GM12801 (cell line): ENCODE measurements around the gene ARFGEF2.

Experiments used
- TF ChIP-seq, protein P1 (sequence below): IDR thresholded peaks from one replicate; pipeline ENCODE4 v1.5.1; 2011; ENCODE audit warnings: control low read depth; ENCODE audit not compliant: insufficient read length; ENCODE audit errors: extremely low read depth

ARFGEF2 gene

DNA sequence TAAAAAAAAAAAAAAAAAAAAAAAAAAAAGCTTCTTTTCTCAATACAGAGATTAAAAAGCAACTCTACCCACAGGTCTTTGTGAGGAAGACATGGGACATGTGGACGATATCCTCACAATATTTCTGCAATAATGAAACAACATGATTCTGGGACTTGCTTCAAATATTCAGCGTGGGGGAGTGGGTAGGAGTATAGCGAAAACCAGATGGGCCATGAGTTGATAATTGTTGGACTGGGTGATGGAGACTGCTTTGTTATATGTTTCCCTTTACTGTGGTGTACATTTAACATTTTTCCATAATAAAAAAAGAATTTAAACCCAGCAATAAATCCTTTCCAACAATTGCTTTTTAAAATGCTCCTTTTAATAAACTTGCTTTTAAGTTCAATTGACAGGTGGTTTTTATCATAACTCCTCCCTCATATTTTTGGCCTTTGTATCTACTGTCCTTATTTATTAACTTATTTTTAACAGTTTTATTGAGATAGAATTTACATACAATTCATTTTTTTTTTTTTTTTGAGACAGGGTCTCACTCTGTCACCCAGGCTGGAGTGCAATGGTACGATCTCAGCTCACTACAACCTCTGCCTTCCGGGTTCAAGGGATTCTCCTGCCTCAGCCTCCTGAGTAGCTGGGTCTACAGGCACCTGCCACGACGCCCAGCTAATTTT, 40.4 kb upstream of the ARFGEF2 start:
- TF ChIP-seq, protein P1, sequence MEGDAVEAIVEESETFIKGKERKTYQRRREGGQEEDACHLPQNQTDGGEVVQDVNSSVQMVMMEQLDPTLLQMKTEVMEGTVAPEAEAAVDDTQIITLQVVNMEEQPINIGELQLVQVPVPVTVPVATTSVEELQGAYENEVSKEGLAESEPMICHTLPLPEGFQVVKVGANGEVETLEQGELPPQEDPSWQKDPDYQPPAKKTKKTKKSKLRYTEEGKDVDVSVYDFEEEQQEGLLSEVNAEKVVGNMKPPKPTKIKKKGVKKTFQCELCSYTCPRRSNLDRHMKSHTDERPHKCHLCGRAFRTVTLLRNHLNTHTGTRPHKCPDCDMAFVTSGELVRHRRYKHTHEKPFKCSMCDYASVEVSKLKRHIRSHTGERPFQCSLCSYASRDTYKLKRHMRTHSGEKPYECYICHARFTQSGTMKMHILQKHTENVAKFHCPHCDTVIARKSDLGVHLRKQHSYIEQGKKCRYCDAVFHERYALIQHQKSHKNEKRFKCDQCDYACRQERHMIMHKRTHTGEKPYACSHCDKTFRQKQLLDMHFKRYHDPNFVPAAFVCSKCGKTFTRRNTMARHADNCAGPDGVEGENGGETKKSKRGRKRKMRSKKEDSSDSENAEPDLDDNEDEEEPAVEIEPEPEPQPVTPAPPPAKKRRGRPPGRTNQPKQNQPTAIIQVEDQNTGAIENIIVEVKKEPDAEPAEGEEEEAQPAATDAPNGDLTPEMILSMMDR: no peak

DNA sequence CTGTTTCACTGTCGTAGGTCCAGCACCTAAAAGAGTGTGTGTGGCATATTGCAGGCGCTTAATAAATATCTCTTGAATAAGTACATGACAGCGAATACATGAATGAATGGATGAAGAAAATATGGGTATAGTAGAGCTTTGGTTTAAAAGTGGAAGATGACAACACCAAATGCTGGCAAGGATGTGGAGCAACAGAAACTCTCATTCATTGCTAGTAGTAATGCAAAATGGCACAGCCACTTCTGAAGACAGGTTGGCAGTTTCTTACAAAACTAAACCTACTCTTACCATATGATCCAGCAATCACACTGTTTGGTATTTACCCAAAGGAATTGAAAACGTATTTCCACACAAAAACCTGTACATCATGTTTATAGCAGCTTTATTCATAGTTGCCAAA, 36.3 kb upstream of the ARFGEF2 start:
- TF ChIP-seq, protein P1: no peak

DNA sequence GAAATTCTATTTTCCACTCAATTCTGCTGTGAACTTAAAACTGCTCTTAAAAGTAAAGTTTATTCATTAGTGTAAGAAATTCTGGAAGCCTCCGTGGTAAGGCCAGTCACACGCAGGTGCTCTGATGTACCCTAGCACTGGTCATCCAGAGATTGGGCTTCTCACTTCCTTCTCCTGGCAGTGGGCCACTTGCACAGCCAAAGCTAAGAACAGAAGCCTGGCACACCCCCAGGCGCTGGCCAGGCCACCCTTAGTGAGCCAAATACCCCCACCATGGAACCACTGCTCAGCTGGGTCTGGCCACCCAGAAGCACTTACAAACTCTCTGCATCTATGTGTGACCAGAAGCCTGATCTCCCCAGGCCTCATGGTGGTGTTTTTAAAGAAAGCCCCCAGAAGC, 35.3 kb upstream of the ARFGEF2 start:
- TF ChIP-seq, protein P1: no peak

DNA sequence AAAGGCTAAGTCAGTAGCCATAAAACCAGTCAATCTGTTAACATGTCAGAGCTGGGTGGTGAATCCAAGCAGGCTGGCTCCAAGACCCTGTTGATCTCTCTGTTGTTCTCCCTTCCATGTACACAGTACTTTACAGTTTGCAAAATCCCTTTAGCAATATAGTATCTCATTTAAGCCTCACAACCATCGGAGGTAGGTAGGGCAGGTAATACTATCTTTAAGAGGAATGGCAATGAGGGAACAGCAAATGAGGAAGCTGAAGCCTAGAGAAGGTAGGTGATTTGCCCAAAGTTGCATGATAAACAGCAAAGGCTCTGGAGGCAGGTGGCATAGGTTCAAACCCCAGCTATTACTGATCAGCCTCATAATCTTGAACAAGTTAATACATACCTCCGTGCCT, 34.7 kb upstream of the ARFGEF2 start:
- TF ChIP-seq, protein P1: no peak

DNA sequence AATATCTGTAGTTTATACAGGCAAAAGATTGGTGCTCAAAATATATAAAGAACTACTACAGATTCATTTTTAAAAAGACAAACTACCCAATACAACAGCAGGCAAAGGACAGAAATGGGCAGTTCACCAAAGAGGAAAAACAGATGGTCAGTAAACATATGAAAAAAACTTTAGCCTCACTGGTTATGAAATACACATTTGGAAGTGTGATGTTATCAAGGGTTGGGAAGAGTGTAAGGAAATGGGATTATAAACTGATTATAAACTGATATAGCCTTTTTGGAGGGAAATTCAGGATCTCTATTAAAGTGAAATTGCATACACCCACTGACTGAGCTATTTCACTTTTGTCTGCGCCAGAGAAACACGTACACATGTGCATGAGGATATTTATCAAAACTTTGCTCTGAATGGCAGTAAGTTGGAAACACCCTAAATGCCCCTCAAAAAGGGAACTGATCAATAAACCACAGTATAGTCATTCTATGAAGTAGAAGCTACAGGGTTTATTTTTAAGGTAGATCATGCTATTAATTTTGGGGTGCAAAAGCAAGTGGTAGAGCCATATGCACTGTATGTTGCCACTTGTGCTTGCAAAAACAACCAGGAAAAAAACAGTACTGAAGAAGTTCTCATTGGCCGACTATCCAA, 32.2 kb upstream of the ARFGEF2 start:
- TF ChIP-seq, protein P1: no peak

DNA sequence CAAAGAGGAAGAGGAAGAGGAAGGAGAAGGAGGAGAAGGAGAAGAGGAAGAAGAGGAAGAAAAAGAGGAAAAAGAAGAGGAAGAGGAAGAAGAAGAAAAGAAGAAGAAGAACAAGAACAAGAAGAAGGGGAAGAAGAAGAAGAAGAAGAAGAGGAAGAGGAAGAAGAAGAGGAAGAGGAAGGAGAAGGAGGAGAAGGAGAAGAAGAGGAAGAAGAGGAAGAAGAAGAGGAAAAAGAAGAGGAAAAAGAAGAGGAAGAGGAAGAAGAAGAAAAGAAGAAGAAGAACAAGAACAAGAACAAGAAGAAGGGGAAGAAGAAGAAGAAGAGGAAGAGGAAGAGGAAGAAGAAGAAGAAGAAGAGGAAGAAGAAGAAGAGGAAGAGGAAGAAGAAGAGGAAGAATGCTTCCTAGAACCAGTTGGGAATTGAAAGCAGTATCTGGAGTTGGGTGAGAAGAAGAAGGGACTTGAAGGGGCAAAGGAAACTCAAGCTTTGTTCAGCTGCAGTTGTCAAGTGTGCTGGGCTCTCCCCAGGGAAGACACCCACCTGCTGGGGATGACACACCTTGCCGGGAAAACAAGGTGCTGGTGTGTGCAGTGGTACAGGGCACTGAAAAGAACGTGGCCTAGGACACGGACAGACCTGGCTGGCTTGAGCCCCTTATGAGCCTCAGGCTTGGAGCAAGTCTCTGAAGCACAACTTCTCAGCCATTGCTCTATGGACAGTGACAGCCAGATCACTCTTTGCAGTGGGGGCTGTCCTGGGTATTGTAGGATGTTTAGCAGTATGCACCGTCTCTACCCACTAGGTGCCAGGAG, 30.1 kb upstream of the ARFGEF2 start:
- TF ChIP-seq, protein P1: no peak

DNA sequence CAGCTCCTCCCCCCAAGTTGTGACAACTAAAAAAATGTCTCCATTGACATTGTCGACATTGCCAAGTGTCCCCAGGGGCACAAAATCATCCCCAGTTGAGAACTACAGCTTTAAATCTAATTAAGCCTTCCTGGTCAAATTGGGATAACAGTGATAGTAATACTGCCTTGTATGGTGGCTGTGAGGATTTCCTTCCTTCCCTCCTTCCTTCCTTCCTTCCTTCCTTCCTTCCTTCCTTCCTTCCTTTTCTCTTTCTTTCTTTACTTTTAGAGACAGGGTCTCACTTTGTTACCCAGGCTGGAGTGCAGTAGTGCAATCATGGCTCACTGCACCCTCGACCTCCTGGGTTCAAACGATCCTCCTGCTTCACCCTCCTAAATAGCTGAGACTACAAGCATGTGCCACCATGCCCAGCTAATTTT, 29.5 kb upstream of the ARFGEF2 start:
- TF ChIP-seq, protein P1: no peak
